ENCODE measurements around the gene GLCCI1. TPM values are rescaled to one million over a fixed set of nuclear protein-coding genes. Genes with fewer than 3 reads are reported as not detected.

Gene GLCCI1
- total and polyA plus RNA-seq, 2 donors (not counting 3 experiments of a cell fraction or from before 2014, with no cell fraction given): 2.3 to 5.6 TPM

DNA sequence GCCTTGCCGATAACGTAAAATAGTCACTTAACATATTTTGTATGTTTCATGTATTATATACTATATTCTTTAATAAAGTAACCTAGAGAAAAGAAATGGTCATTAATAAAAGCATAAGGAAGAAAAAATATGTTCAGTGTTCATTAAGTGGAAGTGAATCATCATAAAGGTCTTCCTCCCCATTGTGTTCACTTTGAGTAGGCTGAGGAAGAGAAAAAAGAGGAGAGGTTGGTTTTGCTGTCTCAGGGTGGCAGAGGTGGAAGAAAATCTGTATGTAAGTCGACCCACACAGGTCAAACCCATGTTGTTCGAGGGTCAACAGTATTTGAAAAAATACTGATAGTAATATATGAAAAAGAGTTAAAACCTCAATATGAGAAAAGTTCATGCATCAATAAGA lies 90.3 kb downstream of the GLCCI1 start:
- intact Hi-C loops (cut with micrococcal nuclease) (loop anchor here (2.0 kb wide), 1 partner anchor 296 kb away; no protein-coding TSS in a partner anchor), dilution Hi-C loops (cut with MboI; ENCODE audit: extremely low pct_ligation_motif_present, low sequenced_read_pairs) (no loop called here)
- H3K27me3 ChIP-seq (ENCODE audit: control insufficient read depth in 2 of 2, insufficient read depth in 2 of 2, low read length in 2 of 2): no peaks in the 10 kb centered on the region
- DNase-seq (ENCODE audit: low read depth, low spot score): peak; percentile 79
- peak overlapping the region; percentile 27 for H3K27ac ChIP-seq (ENCODE audit: insufficient read depth, low read depth, low read length)
- peak overlapping the region; percentile 12 for H3K4me2 ChIP-seq (ENCODE audit: insufficient read depth, low read length)
- H4K20me1 ChIP-seq (replicated peaks; ENCODE audit: control insufficient read depth, extremely low read depth, insufficient read depth, low read length): no peaks in the 10 kb centered on the region
- no peaks in the 10 kb centered on the region for H3K9me1 ChIP-seq (replicated peaks; ENCODE audit: control insufficient read depth, extremely low read depth, insufficient read depth, low read length)
- ChIA-PET POLR2A (no interaction called here), CTCF (no interaction called here)
- no peak for FAIRE-seq
- no peaks in the 10 kb centered on the region for H3K9me3 ChIP-seq (replicated peaks; ENCODE audit: control insufficient read depth, insufficient read depth, low read length)
- TF ChIP-seq FOS (IDR thresholded peaks at IDR 0.05; ENCODE audit: borderline replicate concordance, insufficient read depth, low read length) (peak; percentile 56), JUN (IDR thresholded peaks at IDR 0.05; ENCODE audit: borderline replicate concordance, insufficient read depth, insufficient read length, low read depth) (peak; percentile 28)
- TF ChIP-seq, protein P1, sequence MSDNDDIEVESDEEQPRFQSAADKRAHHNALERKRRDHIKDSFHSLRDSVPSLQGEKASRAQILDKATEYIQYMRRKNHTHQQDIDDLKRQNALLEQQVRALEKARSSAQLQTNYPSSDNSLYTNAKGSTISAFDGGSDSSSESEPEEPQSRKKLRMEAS (IDR thresholded peaks at IDR 0.05; ENCODE audit: insufficient read depth, insufficient read length): no peak
- H3K4me1 ChIP-seq (ENCODE audit: control insufficient read depth, extremely low read depth, insufficient read depth, low read length): peaks cover 12% of the 10 kb centered on the region
- no TSS peak for BruUV-seq (replicated peaks)
- no peak overlapping the region for H2AFZ ChIP-seq (ENCODE audit: low read depth, low read length)
- no peaks in the 10 kb centered on the region for H3K36me3 ChIP-seq (ENCODE audit: control insufficient read depth in 2 of 2, extremely low read depth in 1 of 2, insufficient read depth in 2 of 2, low read length in 2 of 2)
- no peaks in the 10 kb centered on the region for H3K79me2 ChIP-seq (ENCODE audit: control insufficient read depth, insufficient read depth, low read length)
- no peak overlapping the region for H3K4me3 ChIP-seq (replicated peaks in 1 of 3; ENCODE audit: insufficient read depth in 1 of 3, low read depth in 1 of 3, low read length in 3 of 3)
- no peak overlapping the region for H3K9ac ChIP-seq (replicated peaks; ENCODE audit: extremely low read depth, insufficient read depth, low read length)

DNA sequence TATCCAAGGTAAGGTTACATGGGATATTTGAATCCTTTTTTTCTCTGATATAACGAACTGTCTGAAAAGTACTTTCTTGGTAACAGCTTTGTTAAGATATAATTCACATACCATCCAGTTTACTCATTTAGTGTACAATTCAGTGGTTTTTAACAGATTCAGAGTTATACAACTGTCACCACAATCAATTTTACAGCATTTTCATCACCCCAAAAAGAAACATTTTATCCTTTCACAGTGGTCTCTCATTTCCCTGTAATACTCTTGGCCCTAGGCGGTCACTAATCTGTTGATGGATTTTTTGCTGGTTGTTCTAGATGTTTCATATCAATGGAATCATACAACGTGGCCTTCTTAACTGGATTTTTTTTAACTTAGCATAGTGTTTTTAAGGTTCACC lies 91.6 kb downstream of the GLCCI1 start:
- intact Hi-C loops (cut with micrococcal nuclease) (no loop called here), dilution Hi-C loops (cut with MboI; ENCODE audit: extremely low pct_ligation_motif_present, low sequenced_read_pairs) (no loop called here)
- TF ChIP-seq JUN (IDR thresholded peaks at IDR 0.05; ENCODE audit: borderline replicate concordance, insufficient read depth, insufficient read length, low read depth) (no peak), EZH2 (IDR thresholded peaks at IDR 0.05; ENCODE audit: borderline replicate concordance, low read depth, low read length, severe bottlenecking) (no peak), POLR2A (IDR thresholded peaks at IDR 0.05; ENCODE audit: low read depth, low read length) (no peak), FOS (IDR thresholded peaks at IDR 0.05; ENCODE audit: borderline replicate concordance, insufficient read depth, low read length) (no peak), MYC (IDR thresholded peaks at IDR 0.05; ENCODE audit: low read depth, low read length) (no peak), POLR2AphosphoS5 (IDR thresholded peaks at IDR 0.05; ENCODE audit: insufficient read depth, low read depth, low read length) (no peak), GATA2 (IDR thresholded peaks at IDR 0.05; ENCODE audit: insufficient read depth, insufficient read length, low read depth, low read length) (no peak)
- TF ChIP-seq, protein P1 (IDR thresholded peaks at IDR 0.05; ENCODE audit: insufficient read depth, insufficient read length): no peak
- TF ChIP-seq, protein P2, sequence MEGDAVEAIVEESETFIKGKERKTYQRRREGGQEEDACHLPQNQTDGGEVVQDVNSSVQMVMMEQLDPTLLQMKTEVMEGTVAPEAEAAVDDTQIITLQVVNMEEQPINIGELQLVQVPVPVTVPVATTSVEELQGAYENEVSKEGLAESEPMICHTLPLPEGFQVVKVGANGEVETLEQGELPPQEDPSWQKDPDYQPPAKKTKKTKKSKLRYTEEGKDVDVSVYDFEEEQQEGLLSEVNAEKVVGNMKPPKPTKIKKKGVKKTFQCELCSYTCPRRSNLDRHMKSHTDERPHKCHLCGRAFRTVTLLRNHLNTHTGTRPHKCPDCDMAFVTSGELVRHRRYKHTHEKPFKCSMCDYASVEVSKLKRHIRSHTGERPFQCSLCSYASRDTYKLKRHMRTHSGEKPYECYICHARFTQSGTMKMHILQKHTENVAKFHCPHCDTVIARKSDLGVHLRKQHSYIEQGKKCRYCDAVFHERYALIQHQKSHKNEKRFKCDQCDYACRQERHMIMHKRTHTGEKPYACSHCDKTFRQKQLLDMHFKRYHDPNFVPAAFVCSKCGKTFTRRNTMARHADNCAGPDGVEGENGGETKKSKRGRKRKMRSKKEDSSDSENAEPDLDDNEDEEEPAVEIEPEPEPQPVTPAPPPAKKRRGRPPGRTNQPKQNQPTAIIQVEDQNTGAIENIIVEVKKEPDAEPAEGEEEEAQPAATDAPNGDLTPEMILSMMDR (IDR thresholded peaks at IDR 0.05; ENCODE audit: extremely low read depth in 1 of 2, insufficient read depth in 1 of 2, low read depth in 1 of 2, low read length in 2 of 2): no peak
- no peak overlapping the region for H3K4me2 ChIP-seq (ENCODE audit: insufficient read depth, low read length)
- H3K4me1 ChIP-seq (ENCODE audit: control insufficient read depth, extremely low read depth, insufficient read depth, low read length): peaks cover 12% of the 10 kb centered on the region
- no peak overlapping the region for H2AFZ ChIP-seq (ENCODE audit: low read depth, low read length)
- no peak for DNase-seq (ENCODE audit: low read depth, low spot score)
- ChIA-PET POLR2A (no interaction called here), CTCF (no interaction called here)
- H3K27me3 ChIP-seq (ENCODE audit: control insufficient read depth in 2 of 2, insufficient read depth in 2 of 2, low read length in 2 of 2): no peaks in the 10 kb centered on the region
- H3K9me3 ChIP-seq (replicated peaks; ENCODE audit: control insufficient read depth, insufficient read depth, low read length): no peaks in the 10 kb centered on the region
- BruUV-seq (replicated peaks): no TSS peak
- H3K4me3 ChIP-seq (replicated peaks in 1 of 3; ENCODE audit: insufficient read depth in 1 of 3, low read depth in 1 of 3, low read length in 3 of 3): no peak overlapping the region
- no peaks in the 10 kb centered on the region for H4K20me1 ChIP-seq (replicated peaks; ENCODE audit: control insufficient read depth, extremely low read depth, insufficient read depth, low read length)
- no peaks in the 10 kb centered on the region for H3K9me1 ChIP-seq (replicated peaks; ENCODE audit: control insufficient read depth, extremely low read depth, insufficient read depth, low read length)
- no peaks in the 10 kb centered on the region for H3K36me3 ChIP-seq (ENCODE audit: control insufficient read depth in 2 of 2, extremely low read depth in 1 of 2, insufficient read depth in 2 of 2, low read length in 2 of 2)
- no peak overlapping the region for H3K27ac ChIP-seq (ENCODE audit: insufficient read depth, low read depth, low read length)
- H3K79me2 ChIP-seq (ENCODE audit: control insufficient read depth, insufficient read depth, low read length): no peaks in the 10 kb centered on the region
- FAIRE-seq: no peak
- no peak overlapping the region for H3K9ac ChIP-seq (replicated peaks; ENCODE audit: extremely low read depth, insufficient read depth, low read length)
